WTC11 (cell line): Measurements from ENCODE around the gene CTSA. TPM values are rescaled to one million over a fixed set of nuclear protein-coding genes. Genes with fewer than 3 reads are reported as not detected.

ENCODE experiments used
- ATAC-seq: fragments of 200-7000 bp; cut with Tn5 transposase; 2 replicates; pipeline ENCODE4 v1.10.0; 2021; ENCODE audit warnings: mild to moderate bottlenecking, moderate library complexity
- CTCF ChIA-PET: fragments of 300-600 bp; sonication (Branson Sonifier 250); formaldehyde crosslinking; loops from one replicate; lab custom pipeline; 2021; ENCODE audit warnings: antibody characterized with exemption; lab: Charles Lee
- POLR2A ChIA-PET: fragments of 350-600 bp; sonication (Branson Sonifier 250); formaldehyde crosslinking; loops from one replicate; lab custom pipeline; 2021; ENCODE audit warnings: antibody characterized with exemption; lab: Charles Lee
- DNase-seq: peaks from one replicate; pipeline ENCODE4 v3.0.0; 2021; ENCODE audit warnings: low spot score
- H3K27ac Mint-ChIP-seq: 2 replicates; pipeline ENCODE4 v1.8.0; 2021; ENCODE audit warnings: mixed read lengths
- H3K27me3 Mint-ChIP-seq: 2 replicates; pipeline ENCODE4 v1.8.0; 2021; ENCODE audit warnings: low read depth, mild to moderate bottlenecking, moderate library complexity, mixed read lengths
- H3K36me3 Mint-ChIP-seq: 2 replicates; pipeline ENCODE4 v1.8.0; 2021; ENCODE audit warnings: mixed read lengths
- H3K4me1 Mint-ChIP-seq: 2 replicates; pipeline ENCODE4 v1.8.0; 2022; ENCODE audit warnings: mixed read lengths
- H3K4me3 Mint-ChIP-seq: 2 replicates; pipeline ENCODE4 v1.8.0; 2021; ENCODE audit warnings: mild to moderate bottlenecking, moderate library complexity, mixed read lengths
- H3K9me3 Mint-ChIP-seq: 2 replicates; pipeline ENCODE4 v1.8.0; 2021; ENCODE audit warnings: mixed read lengths
- EMX1 ChIP-seq: fragments of 250-450 bp; sonication (Bioruptor Pico); IDR thresholded peaks from 2 replicates; pipeline ENCODE4 v1.8.0; 2021; ENCODE audit warnings: mild to moderate bottlenecking
- FOXJ3 ChIP-seq: sonication (generic); formaldehyde crosslinking; IDR thresholded peaks from 2 replicates; pipeline ENCODE4 v1.9.0; 2021; ENCODE audit warnings: missing genetic modification reagents, mild to moderate bottlenecking, borderline replicate concordance
- GABPB1 ChIP-seq: sonication (generic); formaldehyde crosslinking; IDR thresholded peaks from 2 replicates; pipeline ENCODE4 v1.8.1; 2023; ENCODE audit warnings: mild to moderate bottlenecking, missing genetic modification reagents
- HMGA2 ChIP-seq: fragments of 250-450 bp; sonication (Bioruptor Pico); IDR thresholded peaks from 2 replicates; pipeline ENCODE4 v1.4.0; 2021; ENCODE audit warnings: mild to moderate bottlenecking, moderate library complexity
- NFATC4 ChIP-seq: fragments of 250-450 bp; sonication (Bioruptor Pico); IDR thresholded peaks from 2 replicates; pipeline ENCODE4 v1.9.0; 2021; ENCODE audit warnings: mild to moderate bottlenecking
- SP1 ChIP-seq: sonication (generic); formaldehyde crosslinking; conservative IDR thresholded peaks from 2 replicates; pipeline ENCODE4 v1.8.1; 2022; ENCODE audit warnings: missing genetic modification reagents
- ZNF219 ChIP-seq: sonication (generic); formaldehyde crosslinking; IDR thresholded peaks from 2 replicates; pipeline ENCODE4 v1.8.0; 2023; ENCODE audit warnings: missing genetic modification reagents, mild to moderate bottlenecking, borderline replicate concordance
- ZNF232 ChIP-seq: sonication (generic); formaldehyde crosslinking; IDR thresholded peaks from 2 replicates; pipeline ENCODE4 v1.8.0; 2022; ENCODE audit warnings: mild to moderate bottlenecking, missing genetic modification reagents
- ZNF263 ChIP-seq: sonication (generic); formaldehyde crosslinking; IDR thresholded peaks from 2 replicates; pipeline ENCODE4 v1.8.1; 2022; ENCODE audit warnings: low read depth, mild to moderate bottlenecking, moderate library complexity, missing genetic modification reagents
- ZNF396 ChIP-seq: fragments of 250-450 bp; sonication (Bioruptor Pico); IDR thresholded peaks from 2 replicates; pipeline ENCODE4 v1.8.0; 2021; ENCODE audit warnings: mild to moderate bottlenecking, moderate library complexity, borderline replicate concordance
- total RNA-seq: library from RNA; stranded (reverse); gene quantifications from 3 replicates; pipeline ENCODE4 v1.2.3, GENCODE V29; 2021
- TF ChIP-seq, protein P1 (sequence below): sonication (generic); formaldehyde crosslinking; IDR thresholded peaks from 2 replicates; pipeline ENCODE4 v1.8.1; 2023; ENCODE audit warnings: mild to moderate bottlenecking, missing genetic modification reagents, moderate library complexity
- TF ChIP-seq, protein P2 (sequence below): sonication (generic); formaldehyde crosslinking; IDR thresholded peaks from 2 replicates; pipeline ENCODE4 v1.8.1; 2023; ENCODE audit warnings: mild to moderate bottlenecking, missing genetic modification reagents, borderline replicate concordance
- TF ChIP-seq, protein P3 (sequence below): sonication (generic); formaldehyde crosslinking; IDR thresholded peaks from 2 replicates; pipeline ENCODE4 v1.8.0; 2023; ENCODE audit warnings: missing genetic modification reagents
- TF ChIP-seq, protein P4 (sequence below): sonication (generic); formaldehyde crosslinking; IDR thresholded peaks from 2 replicates; pipeline ENCODE4 v1.8.0; 2023; ENCODE audit warnings: mild to moderate bottlenecking, missing genetic modification reagents
- TF ChIP-seq, protein P5 (sequence below): sonication (generic); formaldehyde crosslinking; conservative IDR thresholded peaks from 2 replicates; pipeline ENCODE4 v1.8.1; 2023; ENCODE audit warnings: mild to moderate bottlenecking, low read depth, missing genetic modification reagents, moderate library complexity
- TF ChIP-seq, protein P6 (sequence below): sonication (generic); formaldehyde crosslinking; IDR thresholded peaks from 2 replicates; pipeline ENCODE4 v1.8.1; 2023; ENCODE audit warnings: mild to moderate bottlenecking, missing genetic modification reagents

Gene CTSA
- total RNA-seq, 1 experiment from 2014 or later, result 48.3 TPM

DNA sequence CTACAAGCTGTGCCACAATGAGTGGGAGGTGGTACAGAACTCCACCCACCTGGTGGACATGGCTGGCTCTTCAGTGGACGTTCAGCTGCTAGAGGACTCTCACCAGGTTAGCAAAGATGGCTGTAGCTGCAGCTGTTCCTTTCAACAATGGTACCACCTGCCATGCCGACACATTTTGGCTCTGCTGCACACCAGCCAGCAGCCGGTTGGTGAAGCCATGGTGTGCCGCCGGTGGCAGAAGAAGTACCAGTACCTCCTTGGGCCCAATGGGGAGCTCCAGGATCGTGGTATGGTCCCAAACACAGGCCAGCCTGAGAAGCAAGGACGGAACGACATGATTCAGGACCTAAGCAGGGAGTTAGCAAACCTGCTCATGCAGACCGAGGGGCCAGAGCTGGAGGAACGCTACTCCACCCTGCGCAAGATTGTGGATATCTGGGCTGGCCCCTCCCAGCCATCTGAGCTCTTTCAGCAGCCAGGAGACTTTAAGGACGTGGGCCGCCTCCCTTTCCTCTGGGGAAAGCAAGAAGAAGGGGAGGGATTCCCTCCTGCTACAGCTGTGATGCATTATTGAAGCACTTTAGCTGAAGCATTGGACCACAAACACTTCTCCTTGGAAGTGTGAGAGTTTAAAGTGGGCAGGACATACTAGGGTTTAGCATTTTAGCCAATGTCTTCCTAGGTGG lies 12.9 kb upstream of the CTSA start (continued):
- TF ChIP-seq, protein P1, sequence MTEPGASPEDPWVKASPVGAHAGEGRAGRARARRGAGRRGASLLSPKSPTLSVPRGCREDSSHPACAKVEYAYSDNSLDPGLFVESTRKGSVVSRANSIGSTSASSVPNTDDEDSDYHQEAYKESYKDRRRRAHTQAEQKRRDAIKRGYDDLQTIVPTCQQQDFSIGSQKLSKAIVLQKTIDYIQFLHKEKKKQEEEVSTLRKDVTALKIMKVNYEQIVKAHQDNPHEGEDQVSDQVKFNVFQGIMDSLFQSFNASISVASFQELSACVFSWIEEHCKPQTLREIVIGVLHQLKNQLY (CRISPR knock-in tag), result no peak
- TF ChIP-seq FOXJ3 (CRISPR knock-in tag), result no peak
- TF ChIP-seq, protein P2, sequence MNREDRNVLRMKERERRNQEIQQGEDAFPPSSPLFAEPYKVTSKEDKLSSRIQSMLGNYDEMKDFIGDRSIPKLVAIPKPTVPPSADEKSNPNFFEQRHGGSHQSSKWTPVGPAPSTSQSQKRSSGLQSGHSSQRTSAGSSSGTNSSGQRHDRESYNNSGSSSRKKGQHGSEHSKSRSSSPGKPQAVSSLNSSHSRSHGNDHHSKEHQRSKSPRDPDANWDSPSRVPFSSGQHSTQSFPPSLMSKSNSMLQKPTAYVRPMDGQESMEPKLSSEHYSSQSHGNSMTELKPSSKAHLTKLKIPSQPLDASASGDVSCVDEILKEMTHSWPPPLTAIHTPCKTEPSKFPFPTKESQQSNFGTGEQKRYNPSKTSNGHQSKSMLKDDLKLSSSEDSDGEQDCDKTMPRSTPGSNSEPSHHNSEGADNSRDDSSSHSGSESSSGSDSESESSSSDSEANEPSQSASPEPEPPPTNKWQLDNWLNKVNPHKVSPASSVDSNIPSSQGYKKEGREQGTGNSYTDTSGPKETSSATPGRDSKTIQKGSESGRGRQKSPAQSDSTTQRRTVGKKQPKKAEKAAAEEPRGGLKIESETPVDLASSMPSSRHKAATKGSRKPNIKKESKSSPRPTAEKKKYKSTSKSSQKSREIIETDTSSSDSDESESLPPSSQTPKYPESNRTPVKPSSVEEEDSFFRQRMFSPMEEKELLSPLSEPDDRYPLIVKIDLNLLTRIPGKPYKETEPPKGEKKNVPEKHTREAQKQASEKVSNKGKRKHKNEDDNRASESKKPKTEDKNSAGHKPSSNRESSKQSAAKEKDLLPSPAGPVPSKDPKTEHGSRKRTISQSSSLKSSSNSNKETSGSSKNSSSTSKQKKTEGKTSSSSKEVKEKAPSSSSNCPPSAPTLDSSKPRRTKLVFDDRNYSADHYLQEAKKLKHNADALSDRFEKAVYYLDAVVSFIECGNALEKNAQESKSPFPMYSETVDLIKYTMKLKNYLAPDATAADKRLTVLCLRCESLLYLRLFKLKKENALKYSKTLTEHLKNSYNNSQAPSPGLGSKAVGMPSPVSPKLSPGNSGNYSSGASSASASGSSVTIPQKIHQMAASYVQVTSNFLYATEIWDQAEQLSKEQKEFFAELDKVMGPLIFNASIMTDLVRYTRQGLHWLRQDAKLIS (CRISPR knock-in tag), result no peak
- TF ChIP-seq, protein P3, sequence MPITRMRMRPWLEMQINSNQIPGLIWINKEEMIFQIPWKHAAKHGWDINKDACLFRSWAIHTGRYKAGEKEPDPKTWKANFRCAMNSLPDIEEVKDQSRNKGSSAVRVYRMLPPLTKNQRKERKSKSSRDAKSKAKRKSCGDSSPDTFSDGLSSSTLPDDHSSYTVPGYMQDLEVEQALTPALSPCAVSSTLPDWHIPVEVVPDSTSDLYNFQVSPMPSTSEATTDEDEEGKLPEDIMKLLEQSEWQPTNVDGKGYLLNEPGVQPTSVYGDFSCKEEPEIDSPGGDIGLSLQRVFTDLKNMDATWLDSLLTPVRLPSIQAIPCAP, result no peak
- TF ChIP-seq, all 79 proteins: peak for 0

DNA sequence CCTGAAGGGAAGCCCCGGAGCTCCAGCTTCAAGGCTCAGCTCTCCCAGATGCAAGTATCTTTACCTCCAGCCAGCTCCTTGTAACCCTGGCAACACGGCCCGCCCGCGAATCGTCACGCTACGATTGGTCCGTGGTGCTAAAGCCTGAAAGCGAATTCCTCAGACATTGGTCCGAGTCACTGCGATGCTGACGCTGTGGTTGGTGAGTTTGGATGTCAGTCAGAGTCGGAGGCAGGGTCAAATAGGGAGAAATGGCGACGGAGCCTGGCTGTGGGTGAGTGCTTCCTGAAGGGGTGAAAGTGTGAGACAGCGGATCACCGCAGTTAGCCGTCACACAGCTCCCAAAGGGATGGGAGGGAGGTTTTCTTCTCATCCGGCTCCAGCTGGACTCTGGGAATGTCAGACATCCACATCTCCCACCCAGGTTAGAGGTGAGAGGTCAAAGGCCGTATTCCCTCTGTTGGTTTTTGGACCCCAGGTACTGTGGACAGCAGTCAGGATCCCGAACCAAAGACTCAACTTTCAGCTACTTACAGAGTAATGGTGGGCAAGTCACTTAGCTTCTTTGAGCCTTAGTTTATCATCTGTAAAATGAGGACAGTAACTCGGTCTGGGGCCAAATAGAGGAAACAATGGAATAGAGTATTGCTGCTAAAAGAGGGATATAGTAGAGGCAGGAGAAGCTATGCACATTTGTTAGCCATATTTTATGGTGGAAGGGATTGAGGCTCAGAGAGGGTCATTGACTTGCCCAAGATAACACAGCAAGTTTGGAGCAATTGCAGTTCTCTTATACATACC lies 9.9 kb upstream of the CTSA start, which contains the start of gene ZSWIM1:
Gene ZSWIM1, plus strand, starts transcription at position 240 of the 801 bp plus-strand sequence. CDS start 1,366 bp downstream, outside the sequence.
- Mint-ChIP-seq H3K27me3 (no peaks in the 10 kb centered on the region), H3K36me3 (peaks cover 30% of the 10 kb centered on the region), H3K9me3 (no peaks in the 10 kb centered on the region), H3K4me3 (peak within 1 kb of the TSS; percentile 98), H3K27ac (peak within 1 kb of the TSS; percentile 97), H3K4me1 (peaks cover 13% of the 10 kb centered on the region)
- DNase-seq (peak; percentile 100), ATAC-seq (peak; percentile 99)
- CTCF ChIA-PET, result interaction anchor here (0.5 to 2.5 kb wide), 16 partner anchors 9 to 141 kb away, joined by 3 to 38 read pairs (median 5); partner anchors contain the start of genes CTSA, NEURL2, PCIF1 and SNX21
- POLR2A ChIA-PET, result interaction anchor here (0.6 to 2.1 kb wide), 10 partner anchors 9 to 64 kb away, joined by 3 to 14 read pairs (median 4); partner anchors contain the start of genes ACOT8, PLTP and ZSWIM3
- TF ChIP-seq ZNF232 (CRISPR knock-in tag) (no peak), SP1 (CRISPR knock-in tag) (no peak), HMGA2 (CRISPR knock-in tag) (no peak), ZNF396 (no peak), ZNF263 (CRISPR knock-in tag) (no peak), GABPB1 (peak; percentile 24; the same call in 1 of the 2 replicates), NFATC4 (no peak), ZNF219 (no peak), EMX1 (no peak)
- TF ChIP-seq, protein P4, sequence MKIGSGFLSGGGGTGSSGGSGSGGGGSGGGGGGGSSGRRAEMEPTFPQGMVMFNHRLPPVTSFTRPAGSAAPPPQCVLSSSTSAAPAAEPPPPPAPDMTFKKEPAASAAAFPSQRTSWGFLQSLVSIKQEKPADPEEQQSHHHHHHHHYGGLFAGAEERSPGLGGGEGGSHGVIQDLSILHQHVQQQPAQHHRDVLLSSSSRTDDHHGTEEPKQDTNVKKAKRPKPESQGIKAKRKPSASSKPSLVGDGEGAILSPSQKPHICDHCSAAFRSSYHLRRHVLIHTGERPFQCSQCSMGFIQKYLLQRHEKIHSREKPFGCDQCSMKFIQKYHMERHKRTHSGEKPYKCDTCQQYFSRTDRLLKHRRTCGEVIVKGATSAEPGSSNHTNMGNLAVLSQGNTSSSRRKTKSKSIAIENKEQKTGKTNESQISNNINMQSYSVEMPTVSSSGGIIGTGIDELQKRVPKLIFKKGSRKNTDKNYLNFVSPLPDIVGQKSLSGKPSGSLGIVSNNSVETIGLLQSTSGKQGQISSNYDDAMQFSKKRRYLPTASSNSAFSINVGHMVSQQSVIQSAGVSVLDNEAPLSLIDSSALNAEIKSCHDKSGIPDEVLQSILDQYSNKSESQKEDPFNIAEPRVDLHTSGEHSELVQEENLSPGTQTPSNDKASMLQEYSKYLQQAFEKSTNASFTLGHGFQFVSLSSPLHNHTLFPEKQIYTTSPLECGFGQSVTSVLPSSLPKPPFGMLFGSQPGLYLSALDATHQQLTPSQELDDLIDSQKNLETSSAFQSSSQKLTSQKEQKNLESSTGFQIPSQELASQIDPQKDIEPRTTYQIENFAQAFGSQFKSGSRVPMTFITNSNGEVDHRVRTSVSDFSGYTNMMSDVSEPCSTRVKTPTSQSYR (CRISPR knock-in tag), result no peak
- TF ChIP-seq, protein P5, sequence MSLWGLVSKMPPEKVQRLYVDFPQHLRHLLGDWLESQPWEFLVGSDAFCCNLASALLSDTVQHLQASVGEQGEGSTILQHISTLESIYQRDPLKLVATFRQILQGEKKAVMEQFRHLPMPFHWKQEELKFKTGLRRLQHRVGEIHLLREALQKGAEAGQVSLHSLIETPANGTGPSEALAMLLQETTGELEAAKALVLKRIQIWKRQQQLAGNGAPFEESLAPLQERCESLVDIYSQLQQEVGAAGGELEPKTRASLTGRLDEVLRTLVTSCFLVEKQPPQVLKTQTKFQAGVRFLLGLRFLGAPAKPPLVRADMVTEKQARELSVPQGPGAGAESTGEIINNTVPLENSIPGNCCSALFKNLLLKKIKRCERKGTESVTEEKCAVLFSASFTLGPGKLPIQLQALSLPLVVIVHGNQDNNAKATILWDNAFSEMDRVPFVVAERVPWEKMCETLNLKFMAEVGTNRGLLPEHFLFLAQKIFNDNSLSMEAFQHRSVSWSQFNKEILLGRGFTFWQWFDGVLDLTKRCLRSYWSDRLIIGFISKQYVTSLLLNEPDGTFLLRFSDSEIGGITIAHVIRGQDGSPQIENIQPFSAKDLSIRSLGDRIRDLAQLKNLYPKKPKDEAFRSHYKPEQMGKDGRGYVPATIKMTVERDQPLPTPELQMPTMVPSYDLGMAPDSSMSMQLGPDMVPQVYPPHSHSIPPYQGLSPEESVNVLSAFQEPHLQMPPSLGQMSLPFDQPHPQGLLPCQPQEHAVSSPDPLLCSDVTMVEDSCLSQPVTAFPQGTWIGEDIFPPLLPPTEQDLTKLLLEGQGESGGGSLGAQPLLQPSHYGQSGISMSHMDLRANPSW (CRISPR knock-in tag), result no peak
- TF ChIP-seq, protein P2 (CRISPR knock-in tag), result no peak
- TF ChIP-seq, protein P6, sequence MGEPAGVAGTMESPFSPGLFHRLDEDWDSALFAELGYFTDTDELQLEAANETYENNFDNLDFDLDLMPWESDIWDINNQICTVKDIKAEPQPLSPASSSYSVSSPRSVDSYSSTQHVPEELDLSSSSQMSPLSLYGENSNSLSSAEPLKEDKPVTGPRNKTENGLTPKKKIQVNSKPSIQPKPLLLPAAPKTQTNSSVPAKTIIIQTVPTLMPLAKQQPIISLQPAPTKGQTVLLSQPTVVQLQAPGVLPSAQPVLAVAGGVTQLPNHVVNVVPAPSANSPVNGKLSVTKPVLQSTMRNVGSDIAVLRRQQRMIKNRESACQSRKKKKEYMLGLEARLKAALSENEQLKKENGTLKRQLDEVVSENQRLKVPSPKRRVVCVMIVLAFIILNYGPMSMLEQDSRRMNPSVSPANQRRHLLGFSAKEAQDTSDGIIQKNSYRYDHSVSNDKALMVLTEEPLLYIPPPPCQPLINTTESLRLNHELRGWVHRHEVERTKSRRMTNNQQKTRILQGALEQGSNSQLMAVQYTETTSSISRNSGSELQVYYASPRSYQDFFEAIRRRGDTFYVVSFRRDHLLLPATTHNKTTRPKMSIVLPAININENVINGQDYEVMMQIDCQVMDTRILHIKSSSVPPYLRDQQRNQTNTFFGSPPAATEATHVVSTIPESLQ (CRISPR knock-in tag), result no peak
